ENCODE results near the gene KCTD14.

DNA sequence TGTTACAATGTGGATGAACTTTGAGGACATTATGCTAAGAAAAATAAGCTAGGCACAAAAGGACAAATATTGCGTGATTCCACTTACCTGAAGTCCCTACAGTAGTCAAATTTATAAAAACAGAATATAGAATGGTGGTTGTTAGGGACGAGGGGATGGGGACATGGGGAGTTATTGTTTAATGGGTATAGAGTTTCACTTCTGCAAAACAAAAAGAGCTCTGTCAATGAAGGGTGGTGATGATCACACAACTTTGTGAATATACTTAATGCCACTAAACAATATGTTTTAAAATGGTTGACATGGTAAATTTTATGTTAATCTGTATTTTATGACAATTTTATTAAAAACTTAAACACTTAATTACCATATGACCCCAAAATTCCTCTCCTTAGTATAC, 54.7 kb downstream of the KCTD14 start:
- TF ChIP-seq EZH2 (optimal IDR thresholded peaks at IDR 0.05; ENCODE audit: low read depth, low read length) (no peak), EZH2phosphoT487 (IDR thresholded peaks at IDR 0.05; ENCODE audit: low read length) (no peak)
- TF ChIP-seq, protein P1, sequence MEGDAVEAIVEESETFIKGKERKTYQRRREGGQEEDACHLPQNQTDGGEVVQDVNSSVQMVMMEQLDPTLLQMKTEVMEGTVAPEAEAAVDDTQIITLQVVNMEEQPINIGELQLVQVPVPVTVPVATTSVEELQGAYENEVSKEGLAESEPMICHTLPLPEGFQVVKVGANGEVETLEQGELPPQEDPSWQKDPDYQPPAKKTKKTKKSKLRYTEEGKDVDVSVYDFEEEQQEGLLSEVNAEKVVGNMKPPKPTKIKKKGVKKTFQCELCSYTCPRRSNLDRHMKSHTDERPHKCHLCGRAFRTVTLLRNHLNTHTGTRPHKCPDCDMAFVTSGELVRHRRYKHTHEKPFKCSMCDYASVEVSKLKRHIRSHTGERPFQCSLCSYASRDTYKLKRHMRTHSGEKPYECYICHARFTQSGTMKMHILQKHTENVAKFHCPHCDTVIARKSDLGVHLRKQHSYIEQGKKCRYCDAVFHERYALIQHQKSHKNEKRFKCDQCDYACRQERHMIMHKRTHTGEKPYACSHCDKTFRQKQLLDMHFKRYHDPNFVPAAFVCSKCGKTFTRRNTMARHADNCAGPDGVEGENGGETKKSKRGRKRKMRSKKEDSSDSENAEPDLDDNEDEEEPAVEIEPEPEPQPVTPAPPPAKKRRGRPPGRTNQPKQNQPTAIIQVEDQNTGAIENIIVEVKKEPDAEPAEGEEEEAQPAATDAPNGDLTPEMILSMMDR (IDR thresholded peaks at IDR 0.05; ENCODE audit: low read length): no peak

Data from MM.1S (cell line).